GM19452 (cell line): Measurements from ENCODE around the gene GLIS1.
"Not testable (repeated sequence)": the region's sequence is repeated elsewhere in the genome, so short reads cannot be mapped to it uniquely, and the experiment has no call there.

ENCODE experiments used
- ATAC-seq: cut with Tn5 transposase; IDR thresholded peaks from one replicate; pipeline ENCODE4 v1.9.1; 2021; ENCODE audit not compliant: unreplicated experiment

Gene GLIS1

DNA sequence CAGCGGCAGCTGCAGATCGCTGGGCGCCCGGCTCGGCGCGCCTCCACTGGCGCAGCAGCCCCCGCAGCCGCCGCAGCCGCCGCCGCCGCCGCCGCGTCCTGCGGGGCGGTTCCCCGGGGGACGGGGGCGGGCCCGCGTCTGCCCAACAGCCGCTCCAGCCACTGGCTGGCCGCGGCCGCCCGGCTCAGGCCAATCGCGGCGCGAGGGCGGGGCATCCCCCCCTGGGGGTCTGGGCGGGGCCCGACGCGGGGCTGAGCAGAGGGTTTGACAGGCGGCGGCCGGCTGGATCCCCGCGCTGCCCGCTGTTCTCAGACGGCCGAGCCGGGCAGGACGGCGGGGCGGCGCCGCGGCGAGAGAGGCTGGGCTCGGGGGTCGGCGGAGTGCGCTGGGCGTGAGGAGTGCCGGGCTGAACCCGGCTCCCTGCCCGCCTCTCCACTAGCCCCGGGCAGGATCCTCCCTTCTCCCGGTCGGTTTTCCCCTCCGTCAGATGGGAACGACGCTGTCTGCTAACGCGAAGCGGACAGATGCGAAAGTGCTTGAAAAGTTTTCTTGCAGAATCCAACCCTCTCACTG lies at the start of gene GLIS1:
Gene GLIS1 (minus strand): TSS at position 56 of the 573 bp plus-strand sequence. CDS start 1,100 bp downstream, outside the sequence.
- peak; percentile 91 for ATAC-seq

DNA sequence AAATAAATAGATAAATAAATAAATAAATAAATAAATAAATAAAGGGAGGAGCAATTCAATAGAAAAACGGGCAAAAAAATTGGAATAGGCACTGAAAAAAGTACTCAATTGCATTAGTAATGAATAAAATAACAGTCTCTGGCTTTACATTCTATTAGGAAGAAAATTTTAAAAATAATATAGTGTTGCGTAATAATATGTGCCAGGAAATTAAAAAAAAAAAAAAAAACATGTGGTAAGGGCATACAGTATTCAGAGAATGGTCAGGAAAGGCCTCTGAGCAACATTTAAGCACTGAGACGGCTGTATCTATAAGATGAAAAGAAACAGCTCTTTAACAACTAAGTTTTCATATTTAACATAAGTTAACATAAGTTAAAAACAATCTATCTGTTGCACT lies 48.7 kb upstream of the GLIS1 start:
- ATAC-seq = no peak

DNA sequence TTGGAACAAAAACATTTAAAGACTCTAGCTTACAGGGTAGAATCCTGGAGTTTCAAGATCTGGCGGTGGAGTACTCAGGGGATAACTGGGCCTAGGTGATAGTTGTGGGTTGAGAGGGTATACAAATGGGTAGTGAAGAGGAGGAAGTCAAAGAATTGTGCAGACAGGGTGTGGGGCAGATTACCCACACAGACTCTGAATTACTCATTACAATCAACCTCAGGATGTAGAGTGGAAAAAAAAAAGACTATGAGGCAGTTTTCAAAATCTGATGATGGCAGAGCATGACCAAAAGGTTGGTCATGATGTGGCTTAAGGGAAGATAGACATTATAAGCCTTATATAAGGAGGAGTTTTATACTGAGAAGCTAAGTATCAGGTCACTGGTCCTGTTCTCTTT lies 44.1 kb upstream of the GLIS1 start:
- ATAC-seq = no peak

DNA sequence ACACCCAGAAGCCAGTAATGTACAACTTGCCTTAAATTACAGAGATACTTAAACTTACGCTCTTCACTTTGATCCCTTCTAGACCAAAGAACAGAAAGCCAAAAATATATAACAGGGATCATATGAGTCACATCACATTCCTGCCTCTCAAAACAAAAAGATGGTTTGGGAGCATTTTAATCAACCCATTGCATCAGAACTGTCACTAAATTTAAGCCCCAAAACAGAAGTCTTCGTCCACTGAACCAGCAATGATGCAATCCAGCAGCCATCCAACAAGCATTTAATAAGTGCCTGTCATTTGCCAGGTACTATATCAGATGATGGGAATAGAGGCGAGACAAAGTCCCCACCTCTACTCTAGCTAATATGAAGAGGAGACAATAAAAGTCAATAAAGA lies 42.7 kb upstream of the GLIS1 start:
- no peak for ATAC-seq

DNA sequence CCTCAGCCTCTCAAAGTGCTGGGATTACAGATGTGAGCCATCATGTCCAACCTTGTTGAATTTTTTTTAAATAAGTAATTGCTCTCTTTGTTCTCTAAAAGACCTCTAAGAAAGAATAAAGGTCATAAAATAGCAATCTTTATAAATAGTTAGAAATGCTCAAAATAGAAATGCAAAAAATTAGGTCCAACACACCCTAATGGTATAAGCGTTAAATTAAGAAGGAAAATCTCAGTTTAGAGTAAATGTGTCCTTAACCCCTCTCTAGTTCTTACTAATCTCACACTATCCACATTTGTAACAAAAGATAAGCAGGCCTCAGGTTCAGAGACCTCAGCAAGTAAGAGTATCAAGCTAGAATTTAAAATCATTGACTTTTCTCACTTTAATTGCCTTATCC lies 38.3 kb upstream of the GLIS1 start:
- ATAC-seq = no peak

DNA sequence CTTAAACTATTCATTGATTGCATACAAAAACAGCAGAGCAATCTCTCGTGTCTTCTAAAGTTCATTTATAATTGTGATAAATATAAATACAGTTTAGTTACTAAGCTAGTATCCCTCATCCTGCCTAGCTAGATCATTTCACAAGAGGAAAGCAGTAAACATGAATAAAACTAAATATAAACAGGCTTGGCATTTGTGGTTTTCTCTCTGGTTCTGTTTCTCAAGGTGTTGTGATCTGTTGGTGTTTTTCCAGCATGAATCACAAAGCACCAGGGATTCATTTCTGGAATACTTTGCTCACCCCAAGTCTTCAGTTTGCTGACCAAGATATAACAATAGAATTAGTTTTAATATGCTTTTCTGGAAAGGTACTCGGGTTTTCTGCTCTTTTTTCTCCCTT lies 32.7 kb upstream of the GLIS1 start:
- no peak for ATAC-seq

DNA sequence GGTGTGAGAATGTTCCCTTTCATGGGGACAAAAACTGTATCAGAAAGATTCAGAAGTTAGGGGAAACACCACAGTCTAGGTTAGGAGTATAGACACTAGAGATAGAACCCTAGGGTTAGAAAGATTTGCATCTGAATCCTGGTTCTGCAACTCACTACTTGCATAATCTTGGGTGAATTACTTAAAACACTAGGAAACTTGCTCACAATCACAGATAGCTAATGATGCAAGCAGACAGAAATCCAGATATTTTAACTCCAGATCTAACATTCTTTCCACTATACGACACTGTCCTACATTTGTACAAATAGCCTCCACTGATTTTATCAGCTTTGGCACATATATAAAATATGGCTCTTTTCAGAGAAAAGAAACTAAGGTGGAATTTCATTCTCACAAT lies 30.8 kb upstream of the GLIS1 start:
- ATAC-seq = no peak

DNA sequence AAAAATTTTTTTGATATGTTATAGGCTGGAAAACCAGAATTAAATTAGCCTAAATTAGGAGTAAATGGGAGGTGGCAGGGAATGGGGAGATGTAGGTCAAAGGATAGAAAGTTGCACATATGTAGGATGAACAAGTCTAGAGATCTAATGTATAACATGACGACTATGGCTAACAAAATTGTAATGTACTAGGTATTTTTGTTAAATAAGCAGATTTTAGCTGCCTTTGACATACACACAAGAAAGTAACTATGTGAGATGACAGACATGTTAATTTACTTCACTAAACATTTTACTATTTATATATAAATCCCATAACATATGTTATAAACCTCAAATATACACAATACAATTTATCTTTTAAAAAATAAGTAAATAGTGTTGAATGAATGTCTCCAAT lies 30.2 kb upstream of the GLIS1 start:
- ATAC-seq = no peak

DNA sequence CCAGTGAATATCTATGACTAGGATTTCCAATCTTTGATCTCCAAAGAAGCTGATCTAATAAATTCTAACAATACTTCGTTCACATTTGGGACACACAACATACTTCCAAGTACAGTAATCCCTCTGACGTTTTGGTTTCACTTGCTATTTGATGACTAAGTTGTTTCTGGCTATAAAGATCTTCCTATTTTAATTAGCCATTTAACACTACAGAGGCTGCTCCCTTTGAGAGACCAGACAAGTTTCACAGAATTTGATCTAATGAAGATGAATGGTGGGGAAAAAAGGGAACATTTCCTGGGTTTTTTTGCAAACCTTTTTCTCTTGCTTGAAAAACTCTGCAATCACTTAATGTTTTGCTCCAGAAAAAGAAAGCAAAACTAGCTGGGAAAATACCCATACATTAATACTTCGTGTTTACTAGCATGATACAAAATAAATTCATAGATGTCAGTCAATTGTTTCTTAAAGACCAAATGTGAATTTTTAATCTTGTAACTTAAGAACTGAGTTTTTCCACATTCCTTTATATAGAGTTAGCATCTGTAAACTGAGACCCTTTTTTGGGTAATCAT lies 28.0 kb upstream of the GLIS1 start:
- ATAC-seq = no peak

DNA sequence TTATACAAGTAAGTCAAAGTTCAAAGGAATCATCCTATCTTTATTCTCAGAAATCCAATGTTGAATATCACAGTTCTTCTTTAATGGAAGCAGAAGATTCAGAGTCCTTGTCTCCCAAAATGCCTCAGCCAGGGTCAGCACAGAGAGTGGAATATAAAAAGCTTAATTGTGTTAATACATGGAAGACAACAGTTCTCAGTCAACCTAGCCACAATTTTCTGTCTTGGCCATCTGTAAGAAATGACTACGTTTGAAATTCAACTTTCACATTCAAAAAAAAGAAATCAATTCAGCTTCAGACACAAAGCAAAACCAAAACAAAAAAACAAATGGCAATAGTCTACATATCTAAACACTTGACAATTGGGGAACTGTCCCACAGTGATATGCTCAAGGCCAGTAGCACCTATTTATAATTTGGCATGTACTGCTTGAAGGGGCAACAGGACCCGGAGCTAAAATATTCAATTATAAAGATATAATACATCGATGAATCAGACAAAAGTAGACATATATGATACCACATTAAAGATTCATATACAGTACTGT lies 27.3 kb upstream of the GLIS1 start:
- no peak for ATAC-seq

DNA sequence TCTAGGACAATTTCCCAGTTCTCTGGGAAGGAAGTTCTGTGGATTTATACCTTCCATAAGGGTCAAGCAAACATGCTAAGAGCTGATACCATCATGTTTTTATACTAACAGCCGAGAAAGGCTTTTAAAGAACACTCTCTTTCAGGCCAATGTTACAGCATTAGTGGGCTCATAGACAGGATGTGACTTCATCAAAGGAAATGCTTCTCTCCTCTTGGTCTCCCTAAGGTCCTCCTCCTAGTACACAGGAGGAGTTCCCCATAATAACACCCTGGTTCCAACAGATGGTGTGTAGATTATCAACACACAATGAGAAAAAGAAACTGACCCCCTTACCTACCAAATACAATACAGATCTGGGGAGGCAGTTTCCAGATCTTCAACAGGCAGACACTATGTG lies 26.7 kb upstream of the GLIS1 start:
- no peak for ATAC-seq

DNA sequence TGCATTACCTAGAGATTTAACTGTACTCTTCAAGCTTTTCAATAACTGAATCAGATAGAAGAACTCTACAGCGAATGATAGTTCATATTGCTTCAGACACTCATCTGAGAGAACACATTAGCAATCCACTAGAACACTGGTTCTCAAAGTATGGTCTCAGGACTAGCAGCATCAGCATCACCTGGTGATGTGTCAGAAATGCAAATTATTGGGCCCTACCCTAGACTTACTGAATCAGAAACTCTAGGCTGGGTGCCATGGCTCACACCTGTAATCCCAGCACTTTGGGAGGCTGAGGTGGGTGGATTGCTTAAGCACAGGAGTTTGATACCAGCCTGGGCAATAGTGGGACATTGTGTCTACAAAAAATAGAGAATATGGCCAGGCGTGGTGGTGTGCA lies 24.9 kb upstream of the GLIS1 start:
- ATAC-seq = no peak

DNA sequence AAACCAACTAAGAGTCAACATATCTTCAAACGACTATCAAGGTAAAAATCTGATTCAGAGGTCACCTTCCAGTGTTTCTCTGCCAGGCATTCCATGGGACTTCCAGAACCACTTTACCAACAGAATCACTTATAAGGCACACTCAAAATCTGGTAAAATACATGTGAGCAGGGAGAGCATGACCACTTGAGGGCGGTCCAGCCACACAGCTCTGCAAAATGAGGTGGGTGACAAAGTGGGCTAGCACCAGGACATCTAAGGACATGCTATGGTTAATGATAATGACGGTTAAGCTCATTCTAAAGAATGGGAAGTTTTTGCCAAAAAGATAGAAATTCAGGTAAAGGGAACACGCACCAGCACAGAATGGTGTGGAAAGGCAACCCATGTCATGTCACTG lies 24.5 kb upstream of the GLIS1 start:
- no peak for ATAC-seq

DNA sequence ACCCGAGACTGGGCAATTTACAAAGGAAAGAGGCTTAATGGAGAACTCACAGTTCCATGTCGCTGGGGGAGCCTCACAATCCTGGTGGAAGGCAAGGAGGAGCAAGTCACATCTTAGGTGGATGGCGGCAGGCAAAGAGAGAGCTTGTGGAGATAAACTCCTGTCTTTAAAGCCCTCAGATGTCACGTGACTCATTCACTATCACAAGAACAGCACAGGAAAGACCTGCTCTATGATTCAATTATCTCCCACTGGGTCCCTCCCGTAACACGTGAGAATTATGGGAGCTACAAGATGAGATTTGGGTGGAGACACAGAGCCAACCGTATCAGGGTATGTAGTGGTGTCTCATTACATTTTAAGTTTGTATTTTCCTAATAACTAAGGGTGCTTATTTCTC lies 21.5 kb upstream of the GLIS1 start:
- not testable (repeated sequence) for ATAC-seq

DNA sequence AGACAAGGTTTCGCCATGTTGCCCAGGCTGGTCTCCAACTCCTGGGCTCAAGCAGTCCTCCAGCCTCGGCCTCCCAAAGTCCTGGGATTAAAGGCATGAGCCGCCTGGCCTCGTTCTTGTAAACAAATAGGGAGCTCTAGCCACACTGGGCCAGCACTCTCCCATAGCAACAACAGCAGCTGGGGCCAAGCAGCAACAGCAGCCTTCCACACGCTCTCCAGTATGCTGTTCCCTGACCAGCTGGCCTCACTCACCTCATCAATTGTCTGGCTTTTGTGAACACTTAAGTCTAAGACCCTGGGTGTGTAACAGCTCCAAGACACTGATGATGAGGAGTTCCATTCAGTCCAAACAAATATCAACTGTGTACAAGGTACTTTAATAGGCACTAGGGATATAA lies 16.9 kb upstream of the GLIS1 start:
- ATAC-seq = no peak

DNA sequence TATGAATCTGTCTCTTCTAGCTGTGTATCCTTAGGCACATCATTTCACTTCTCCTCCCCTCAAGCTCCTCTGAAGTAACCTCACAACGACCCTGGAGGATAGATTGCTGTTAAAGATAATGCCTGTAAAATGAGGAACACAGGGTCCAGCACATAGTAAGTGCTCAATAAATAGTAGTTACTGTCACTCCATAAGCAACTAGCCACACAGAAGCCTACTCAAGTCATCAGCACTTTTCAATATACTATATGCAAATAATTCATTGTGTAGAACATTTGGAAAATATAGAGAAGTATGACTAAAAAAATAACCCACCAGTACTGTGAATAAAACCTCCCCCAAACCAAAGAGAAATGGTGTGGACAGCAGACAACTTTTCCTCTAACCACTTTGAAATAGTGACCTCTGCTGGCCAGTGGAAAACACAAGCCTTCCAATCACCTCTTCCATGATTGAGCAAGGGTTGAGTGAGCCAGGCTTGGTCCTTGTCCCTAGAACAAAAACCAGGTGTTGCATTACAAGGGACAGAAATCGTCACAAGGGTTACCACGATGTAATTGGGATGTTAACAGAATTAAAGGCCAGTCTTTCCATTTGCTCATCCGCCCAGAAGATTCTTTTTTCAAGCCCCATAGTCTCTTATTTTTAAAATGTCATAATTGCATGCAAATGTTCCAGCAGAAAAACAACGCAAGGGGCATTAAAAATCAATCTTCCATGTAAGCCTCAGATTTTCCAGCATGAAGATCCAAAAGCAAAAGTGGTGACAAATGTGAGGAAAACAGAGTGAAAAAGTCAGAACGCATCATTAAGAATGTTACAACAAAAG lies 15.7 kb upstream of the GLIS1 start:
- no peak for ATAC-seq

DNA sequence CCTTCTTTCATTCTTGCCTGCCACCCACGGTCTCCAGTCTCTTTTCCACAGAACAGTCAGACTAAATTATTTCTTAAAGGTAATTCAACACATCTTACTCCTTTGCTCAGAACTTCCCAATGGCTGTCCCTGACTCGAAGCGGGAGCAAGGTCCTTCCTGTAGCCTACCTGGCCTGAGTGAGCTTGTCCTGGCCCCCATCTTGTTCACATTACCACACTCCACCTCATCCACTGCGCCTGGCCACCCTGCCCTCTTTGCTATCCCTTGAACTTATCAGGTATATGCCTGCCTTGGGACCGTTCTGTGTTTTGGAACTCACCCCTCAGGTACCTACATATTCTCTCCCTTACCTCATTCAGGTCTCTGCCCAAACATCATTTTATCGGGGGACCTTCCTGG lies 13.3 kb upstream of the GLIS1 start:
- ATAC-seq = no peak

DNA sequence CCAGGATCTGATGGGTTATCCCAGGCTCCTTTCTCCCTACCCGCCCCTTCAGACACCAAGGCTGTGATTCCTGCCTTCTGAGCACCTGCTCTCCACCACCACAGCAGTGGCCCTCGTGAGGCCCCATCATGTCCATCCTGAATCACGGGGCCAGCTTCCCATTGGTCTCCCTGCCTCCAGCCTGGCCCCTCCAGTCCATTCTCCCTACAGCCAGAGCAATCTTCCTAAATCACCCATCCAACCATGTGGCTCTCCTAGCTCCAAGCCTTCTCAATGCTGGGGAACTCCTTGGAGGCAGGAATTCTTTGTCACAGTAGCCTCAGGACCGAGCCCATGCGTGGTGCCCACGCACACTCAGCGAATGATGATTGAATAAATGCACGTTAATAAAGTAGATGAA lies 8.9 kb upstream of the GLIS1 start:
- ATAC-seq = no peak

DNA sequence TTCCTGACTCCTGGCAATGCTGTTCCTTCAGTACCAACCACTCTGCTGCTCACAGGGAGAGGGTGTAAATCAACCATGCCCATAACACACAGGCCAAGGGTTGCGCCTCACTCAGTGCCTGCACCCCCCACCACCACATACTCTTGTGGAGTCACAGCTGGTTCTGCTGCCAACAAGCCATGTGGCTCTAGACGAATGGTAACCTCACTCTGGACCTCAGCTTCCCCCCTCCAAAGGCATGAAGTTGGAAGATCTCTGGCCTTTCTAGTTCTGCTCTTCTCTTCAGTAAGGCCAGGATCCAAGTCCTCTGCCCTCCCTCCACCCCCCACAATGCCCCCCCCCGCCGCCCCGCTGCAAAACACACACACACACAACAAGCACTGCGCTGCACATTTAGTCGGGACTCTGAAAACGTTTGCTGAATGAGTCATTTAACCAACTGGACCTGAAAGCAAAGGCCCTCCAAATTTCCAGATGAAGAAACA lies 1.7 kb upstream of the GLIS1 start:
- no peak for ATAC-seq

DNA sequence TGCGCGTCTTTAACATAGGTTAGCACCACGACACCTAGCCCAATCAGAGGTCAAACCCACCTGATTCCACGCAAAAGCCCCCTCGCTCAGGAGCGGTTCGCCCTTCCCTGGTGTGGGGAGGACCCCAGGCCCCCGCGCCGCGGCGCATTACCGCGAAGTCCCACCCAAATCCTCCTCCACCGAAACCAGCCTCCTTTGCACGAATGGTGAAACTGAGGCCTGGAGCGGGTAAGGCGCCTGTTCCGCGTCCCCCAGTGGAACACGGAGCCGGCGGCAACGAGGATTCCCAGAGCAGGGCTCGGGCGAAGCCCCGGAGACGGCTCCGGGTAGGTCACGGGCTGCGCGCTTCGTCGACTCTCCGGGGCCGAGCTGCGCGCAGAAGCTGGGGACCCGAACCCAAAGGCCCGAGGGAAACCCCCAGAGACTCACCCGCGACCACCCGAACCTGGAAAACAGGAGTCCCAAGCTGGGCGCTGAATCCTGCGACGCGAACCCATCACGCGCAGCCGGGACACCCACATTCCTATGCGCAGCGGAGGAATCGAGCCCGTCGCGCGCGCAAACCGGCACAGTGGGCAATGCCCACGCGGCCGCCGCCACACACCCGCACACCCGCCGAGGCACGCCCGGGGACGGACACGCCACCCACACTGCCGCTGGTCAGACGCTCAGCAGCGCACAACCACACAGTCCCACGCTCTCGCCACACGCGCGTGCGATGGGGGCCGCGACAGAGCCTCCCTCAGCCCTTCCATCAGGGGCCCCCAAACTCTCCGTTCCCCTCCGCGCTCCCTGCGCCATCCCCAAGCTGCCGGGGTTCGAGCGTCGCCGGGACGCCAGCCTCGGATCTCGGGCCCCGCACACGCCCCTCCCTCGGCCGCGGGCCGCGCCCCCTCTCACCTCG lies 507 bp downstream of the GLIS1 start:
- ATAC-seq = peak; percentile 29

DNA sequence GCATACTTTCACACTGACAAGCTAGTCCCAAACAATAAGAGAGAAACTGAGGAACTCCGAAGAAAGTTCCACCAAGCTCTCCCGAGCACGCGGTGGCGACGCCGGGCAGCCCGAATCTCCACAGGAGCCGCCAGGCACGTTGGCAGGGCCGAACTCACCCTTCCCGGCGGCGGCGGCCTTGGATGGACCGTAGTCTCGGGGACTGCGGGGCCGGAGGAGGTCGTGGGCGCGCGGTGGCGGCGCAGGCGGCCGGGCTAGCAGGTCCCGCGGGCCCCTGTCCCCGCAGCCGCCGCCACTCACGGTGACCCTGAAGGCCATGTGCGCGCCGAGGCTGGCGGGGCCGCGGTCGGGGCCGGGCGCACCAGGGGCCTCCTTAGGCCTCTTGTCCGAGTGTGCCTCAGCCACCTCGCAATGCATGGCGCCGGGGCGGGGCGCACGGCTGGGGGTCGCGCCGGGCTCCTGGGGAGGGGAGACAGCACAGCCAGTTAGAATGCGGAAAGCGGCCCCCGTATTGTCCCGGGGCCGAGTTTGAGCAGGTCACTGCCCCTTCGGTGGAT lies 1.2 kb downstream of the GLIS1 start:
- ATAC-seq = no peak
